NOMO-1 treated with dmso at 0.1 percent for 144 hours (cell line): Measurements from ENCODE around the gene HMGB1.
A peak's percentile ranks its signal among the peaks of the same experiment; 100 is the strongest.
"Not testable (repeated sequence)": the region's sequence is repeated elsewhere in the genome, so short reads cannot be mapped to it uniquely, and the experiment has no call there.

Source experiments
- DNase-seq: peaks from one replicate; lab custom pipeline; 2025; ENCODE audit not compliant: unreplicated experiment; lab: John Stamatoyannopoulos, UW

Gene HMGB1

GRCh38 chr13:30466841-30467252 lies 1.1 kb upstream of the HMGB1 start:
- DNase-seq: peak; percentile 60

- DNase-seq: no peak
Observed at GRCh38 chr13:30466358-30466714, 600 bp upstream of the HMGB1 start.

DNA sequence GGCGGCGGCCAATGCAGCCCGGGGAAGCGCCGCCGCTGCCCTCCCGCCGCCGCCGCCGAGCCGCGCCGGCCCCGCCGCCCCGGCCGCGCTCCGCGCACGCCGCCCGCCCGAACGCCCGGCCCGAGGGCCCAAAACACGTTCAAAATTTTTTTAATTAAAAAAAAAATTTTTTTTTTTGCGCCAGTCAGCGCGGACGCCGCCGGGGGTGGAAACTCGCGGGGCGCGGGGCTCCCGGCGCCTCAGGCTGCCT lies 468 bp downstream of the HMGB1 start:
- DNase-seq: no peak

GRCh38 chr13:30464496-30465342 lies 1.0 kb downstream of the HMGB1 start:
- peak; percentile 59 for DNase-seq

DNA sequence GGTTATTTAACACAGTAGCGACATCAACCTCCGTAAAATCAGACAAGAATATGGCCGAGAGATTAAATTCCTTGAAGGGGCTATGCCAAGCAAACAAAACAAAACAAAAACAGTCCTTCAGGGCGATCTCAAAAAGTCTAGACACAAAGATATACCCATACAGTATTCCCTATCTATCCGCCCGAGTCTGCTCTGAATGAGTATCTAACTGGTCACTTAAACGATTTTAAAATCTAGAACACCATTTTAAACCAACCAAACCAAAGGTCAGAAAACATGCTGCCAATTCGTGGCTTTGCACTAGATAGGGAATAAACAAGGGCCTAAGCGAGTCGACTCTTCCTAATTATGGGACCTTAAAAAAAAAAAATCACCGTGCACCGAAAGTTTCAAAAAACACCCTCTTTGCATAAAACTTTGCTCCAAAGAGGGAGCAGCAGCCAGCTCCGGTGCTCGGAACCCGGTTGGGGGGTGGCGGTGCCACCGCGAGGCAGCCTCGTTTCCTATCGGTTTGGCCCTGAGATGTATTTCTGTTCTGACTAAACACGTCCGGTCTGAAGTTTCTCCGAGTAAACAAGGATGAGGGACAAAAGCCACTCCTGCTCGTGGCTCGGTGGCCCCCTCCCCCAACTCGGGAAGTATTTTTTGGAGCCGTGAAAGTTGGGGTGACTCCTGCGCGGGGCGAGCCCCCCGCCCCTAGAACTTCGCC lies 1.8 kb downstream of the HMGB1 start:
- DNase-seq: peak; percentile 20

GRCh38 chr13:30461279-30462066 lies 4.3 kb downstream of the HMGB1 start:
- DNase-seq: not testable (repeated sequence)

- no peak for DNase-seq
Observed at GRCh38 chr13:30457306-30457891, 8.3 kb downstream of the HMGB1 start.

- DNase-seq: no peak
Observed at GRCh38 chr13:30456290-30456689, 9.4 kb downstream of the HMGB1 start.

GRCh38 chr13:30454991-30455390 lies 10.7 kb downstream of the HMGB1 start:
- no peak for DNase-seq

DNA sequence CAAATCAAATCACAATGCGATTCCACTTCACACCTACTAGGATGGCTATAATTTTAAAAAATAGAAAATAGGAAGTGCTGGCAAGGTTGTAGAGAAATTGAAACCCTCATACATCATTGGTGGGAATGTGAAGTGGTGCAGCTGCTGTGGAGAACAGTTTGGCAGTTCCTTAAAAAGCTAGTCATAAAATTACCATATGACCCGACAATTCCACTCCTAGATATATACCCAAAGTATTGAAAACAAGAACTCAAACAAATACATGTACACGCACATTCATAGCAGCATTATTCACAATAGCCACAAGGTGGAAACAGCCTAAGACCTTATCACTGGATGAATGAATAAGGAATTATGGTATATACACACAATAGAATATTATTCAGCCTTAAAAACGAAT lies 12.0 kb downstream of the HMGB1 start:
- peak; percentile 29 for DNase-seq

DNA sequence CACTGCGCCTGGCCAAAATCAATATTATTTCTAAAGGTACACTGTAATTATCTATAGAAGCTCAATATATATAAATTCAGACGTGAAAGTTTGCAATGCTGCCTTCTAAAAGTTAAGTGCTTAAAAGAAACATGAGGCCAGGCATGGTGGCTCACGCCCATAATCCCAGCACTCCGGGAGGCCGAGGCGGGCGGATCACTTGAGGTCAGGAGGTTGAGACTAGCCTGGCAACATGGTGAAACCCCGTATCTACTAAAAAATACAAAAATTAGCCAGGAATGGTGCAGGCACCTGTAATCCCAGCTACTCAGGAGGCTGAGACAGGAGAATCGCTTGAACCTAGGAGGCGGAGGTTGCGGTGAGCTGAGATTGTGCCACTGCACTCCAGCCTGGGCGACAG lies 14.3 kb downstream of the HMGB1 start:
- DNase-seq: not testable (repeated sequence)

DNA sequence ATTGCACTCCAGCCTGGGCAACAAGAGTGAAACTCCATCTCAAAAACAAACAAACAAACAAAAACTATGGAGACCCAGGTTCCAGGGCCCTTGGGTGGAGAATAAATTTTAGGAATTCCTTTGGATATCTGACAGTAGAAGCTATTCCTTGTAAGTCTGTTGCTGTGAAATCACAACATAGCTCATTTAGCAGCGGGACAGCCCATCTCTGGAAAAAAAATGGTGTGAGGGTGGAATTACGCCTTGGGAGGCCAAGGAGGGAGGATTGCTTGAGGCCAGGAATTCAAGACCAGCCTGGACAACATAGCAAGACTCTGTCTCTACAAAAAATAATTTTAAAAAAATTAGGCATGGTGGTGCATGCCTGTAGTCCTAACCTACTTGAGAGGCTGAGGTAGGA lies 15.7 kb downstream of the HMGB1 start:
- no peak for DNase-seq

DNA sequence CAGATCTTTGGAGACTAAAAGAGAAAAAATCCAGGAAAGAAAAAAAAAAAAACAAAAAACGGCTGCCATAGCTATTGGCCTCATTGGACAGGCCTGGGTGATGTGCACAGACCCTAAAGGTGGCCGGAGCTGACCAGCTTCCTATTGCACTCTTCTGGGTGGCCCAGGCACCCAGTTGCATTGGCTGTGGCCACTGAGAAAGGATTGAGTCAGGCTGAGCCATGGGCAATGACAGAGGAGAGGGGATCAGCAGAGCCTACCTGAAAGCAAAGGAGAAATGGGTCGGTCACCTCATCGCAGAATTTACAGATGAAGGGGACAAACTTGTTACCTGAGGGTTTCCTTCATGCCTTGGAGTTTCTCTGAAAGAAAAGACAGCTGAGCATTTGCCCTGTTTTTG lies 17.3 kb downstream of the HMGB1 start:
- DNase-seq: no peak

GRCh38 chr13:30446126-30446500 lies 19.6 kb downstream of the HMGB1 start:
- no peak for DNase-seq

GRCh38 chr13:30443957-30444404 lies 21.8 kb downstream of the HMGB1 start:
- no peak for DNase-seq

- not testable (repeated sequence) for DNase-seq
Observed at GRCh38 chr13:30443491-30443890, 22.2 kb downstream of the HMGB1 start.

DNA sequence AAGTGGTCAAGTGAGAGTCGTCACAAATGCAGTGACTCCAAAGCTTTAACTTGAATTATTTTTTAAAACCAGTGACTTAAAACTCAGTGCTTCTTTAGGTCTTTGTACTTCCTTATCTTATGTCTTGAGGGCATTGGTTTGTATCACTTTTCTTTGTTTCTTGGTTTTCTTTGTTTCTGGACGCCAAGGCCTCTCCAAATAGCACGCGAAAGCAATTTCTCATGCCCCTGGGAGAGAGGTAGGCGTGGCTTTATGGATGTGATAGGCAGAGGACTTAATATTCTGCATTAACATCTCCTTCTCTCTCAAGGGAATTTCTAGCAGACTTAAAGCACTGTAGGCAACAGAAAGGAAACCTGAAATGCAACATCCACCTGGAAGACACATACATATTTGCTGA lies 22.8 kb downstream of the HMGB1 start:
- DNase-seq: no peak

DNA sequence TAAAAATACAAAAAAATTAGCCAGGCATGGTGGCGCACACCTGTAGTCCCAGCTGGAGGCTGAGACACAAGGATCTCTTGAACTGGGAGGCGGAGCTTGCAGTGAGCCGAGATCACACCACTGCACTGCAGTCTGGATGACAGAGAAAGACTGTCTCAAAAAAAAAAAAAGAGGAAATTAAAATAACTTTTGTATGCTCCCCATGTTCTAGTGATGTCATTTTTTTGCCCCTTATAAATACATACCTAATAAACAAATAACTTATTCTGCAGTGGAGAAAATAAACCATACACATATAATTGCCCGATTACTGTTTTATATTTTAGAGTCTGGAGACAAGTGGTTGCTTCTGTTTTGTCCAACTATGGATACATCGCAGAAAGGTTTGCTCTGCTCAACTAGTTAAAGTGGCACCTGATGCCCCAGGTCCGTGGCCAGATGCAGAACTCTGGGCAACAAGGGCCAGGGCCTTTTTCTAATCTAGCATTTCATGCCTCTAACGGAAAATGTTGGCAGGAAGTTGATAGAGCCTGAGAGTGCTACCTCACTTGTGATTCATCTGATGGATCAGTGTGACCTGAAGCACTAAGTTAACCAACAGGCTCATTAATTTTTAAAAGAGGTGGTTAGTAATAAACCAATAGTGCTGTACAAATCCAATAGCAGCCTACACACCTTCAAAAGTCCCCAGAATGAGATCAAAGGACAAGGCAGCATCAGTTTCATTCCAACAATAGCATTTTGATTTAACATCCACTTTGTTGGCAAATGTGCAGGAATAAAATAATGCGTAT lies 24.6 kb downstream of the HMGB1 start:
- no peak for DNase-seq

- DNase-seq: no peak
Observed at GRCh38 chr13:30438286-30438685, 27.4 kb downstream of the HMGB1 start.

DNA sequence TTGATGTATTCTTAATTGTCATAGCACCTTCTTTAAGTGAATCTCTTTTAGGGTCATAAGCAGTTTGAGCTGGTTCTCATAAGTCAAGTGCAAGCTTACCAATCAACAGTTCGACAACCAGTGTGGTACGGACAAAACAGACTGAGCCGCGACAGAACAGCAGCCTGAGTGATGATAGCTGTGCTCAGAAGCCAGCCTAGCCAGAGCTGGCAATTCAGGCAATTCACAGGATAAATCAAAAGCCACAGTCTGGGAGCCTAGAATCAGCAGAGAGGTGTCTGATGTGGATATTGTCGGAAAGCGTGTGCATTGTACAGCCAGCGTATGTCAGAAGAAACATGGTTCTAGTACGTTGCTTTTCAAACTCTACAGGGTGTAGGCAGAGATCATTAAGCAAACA lies 28.6 kb downstream of the HMGB1 start:
- no peak for DNase-seq
